DOHH2 (cell line): Measurements from ENCODE around the gene SLX4IP.

Experiments
- CTCF ChIP-seq: fragments of 200-600 bp; sonication (generic); IDR thresholded peaks from one replicate; pipeline ENCODE4 v1.5.1; 2014; ENCODE audit warnings: antibody characterized with exemption, mild to moderate bottlenecking, low read depth, low read length; ENCODE audit not compliant: poor library complexity, severe bottlenecking
- EZH2phosphoT487 ChIP-seq: fragments of 200-600 bp; sonication (generic); IDR thresholded peaks from 2 replicates; pipeline ENCODE4 v1.6.1; 2017; ENCODE audit warnings: borderline replicate concordance, mild to moderate bottlenecking, antibody characterized with exemption, low read length, moderate library complexity, mixed read lengths

DNA sequence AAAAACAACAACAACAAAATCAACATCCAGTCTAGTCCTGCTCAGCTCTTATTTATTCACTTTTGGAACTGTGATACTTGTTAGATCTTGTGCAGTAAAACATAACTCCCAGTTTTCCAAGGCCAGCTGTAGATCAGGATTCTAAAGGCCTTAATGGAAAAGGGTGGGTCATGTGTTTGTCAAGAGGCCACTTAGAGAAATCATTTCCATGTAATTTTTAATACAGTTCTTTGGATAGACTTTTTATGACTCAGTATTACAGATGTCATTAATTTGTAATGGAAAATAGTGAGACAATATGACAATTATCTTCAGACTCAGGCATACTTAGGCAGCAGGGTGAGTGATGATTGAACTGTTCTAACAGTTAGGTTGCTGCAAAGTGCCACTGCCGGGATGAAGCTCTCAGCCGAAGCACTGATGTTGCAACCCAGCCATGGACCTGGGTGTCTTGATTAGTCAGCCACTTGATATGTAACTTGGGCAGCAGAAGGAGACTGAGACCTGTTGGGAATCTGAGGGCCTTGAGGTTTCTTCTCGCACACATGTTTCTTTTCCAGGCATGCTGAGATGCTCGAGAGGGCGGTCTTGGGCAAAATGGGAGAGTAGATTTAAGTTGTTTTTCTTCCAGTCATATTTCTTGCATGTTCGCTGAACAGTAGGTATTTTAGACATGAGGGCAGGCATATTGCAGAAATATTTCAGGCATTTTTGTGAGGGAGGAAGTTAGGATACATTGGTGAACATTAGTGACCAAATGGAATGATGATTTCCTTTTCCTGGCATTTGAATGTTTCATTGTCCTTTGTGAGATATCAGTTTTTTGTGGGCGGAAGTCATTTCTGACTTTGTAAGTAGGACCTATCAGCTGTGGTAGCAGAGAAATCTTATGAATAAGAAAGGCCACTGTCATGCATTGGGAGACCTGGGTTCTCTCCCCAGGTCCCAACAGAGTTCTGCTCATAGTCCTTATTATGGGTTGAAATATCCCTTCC, 52.3 kb downstream of the SLX4IP start:
- TF ChIP-seq CTCF (no peak), EZH2phosphoT487 (no peak)
